H1 (cell line): ENCODE results near the gene FGF21. TPM values are rescaled to one million over a fixed set of nuclear protein-coding genes. Genes with fewer than 3 reads are reported as not detected.
A peak's percentile ranks its signal among the peaks of the same experiment; 100 is the strongest.

Experiments used
- CTCF ChIA-PET: fragments of 300-600 bp; sonication (Branson Sonifier 250); formaldehyde crosslinking; loops from one replicate; lab custom pipeline; 2021; ENCODE audit not compliant: partially characterized antibody; lab: Charles Lee
- POLR2A ChIA-PET: fragments of 300-600 bp; sonication (Branson Sonifier 250); formaldehyde crosslinking; loops from one replicate; lab custom pipeline; 2021; ENCODE audit warnings: inconsistent platforms; ENCODE audit not compliant: partially characterized antibody; lab: Charles Lee
- DNase-seq, 2 experiments: peaks; one replicate each; pipeline versions ENCODE4 v3.0.0 to v3.0.0-alpha.2; 2010 to 2022; ENCODE audit warnings: low spot score in 2 of 2, low read depth in 1 of 2, mixed read lengths in 1 of 2
- FAIRE-seq: peaks from 2 replicates; lab custom pipeline; 2011; peaks lifted over from hg19 to GRCh38; lab: Jason Lieb, UNC
- H2AFZ ChIP-seq: 2 replicates; pipeline ENCODE4 v1.8.1; 2012; ENCODE audit warnings: low read length, inconsistent platforms
- H2AK5ac ChIP-seq: 2 replicates; pipeline ENCODE4 v1.6.1; 2013; ENCODE audit warnings: low read depth, low read length
- H2BK120ac ChIP-seq: replicated peaks from 2 replicates; pipeline ENCODE3; 2013; ENCODE audit warnings: low read depth, low read length, inconsistent platforms
- H2BK12ac ChIP-seq: 2 replicates; pipeline ENCODE4 v1.6.1; 2013; ENCODE audit warnings: low read depth, low read length
- H2BK15ac ChIP-seq: 2 replicates; pipeline ENCODE4 v1.6.1; 2013; ENCODE audit warnings: low read length
- H2BK20ac ChIP-seq: 2 replicates; pipeline ENCODE4 v1.6.1; 2013; ENCODE audit warnings: low read length
- H2BK5ac ChIP-seq: 2 replicates; pipeline ENCODE4 v1.6.1; 2013; ENCODE audit warnings: low read depth, low read length
- H3K14ac ChIP-seq: 2 replicates; pipeline ENCODE4 v1.6.1; 2013; ENCODE audit warnings: inconsistent platforms; ENCODE audit not compliant: insufficient read length
- H3K18ac ChIP-seq: 2 replicates; pipeline ENCODE4 v1.6.1; 2013; ENCODE audit warnings: low read length; ENCODE audit errors: extremely low read depth
- H3K23ac ChIP-seq: 2 replicates; pipeline ENCODE4 v1.6.1; 2013; ENCODE audit warnings: inconsistent platforms; ENCODE audit not compliant: insufficient read length
- H3K23me2 ChIP-seq: 2 replicates; pipeline ENCODE4 v1.6.1; 2013; ENCODE audit warnings: low read depth, low read length
- H3K27ac ChIP-seq: 2 replicates; pipeline ENCODE4 v1.6.1; 2011; ENCODE audit warnings: low read depth, low read length, inconsistent platforms
- H3K27me3 ChIP-seq, 4 experiments: replicated peaks in 1 of 4; 1 replicate in 1 of 4; 2 replicates in 3 of 4; pipeline versions ENCODE4 v1.6.1 to v1.8.1; 2011 to 2013; ENCODE audit warnings: low read length in 3 of 4, mild to moderate bottlenecking in 3 of 4, inconsistent platforms in 2 of 4, mixed read lengths in 2 of 4, moderate library complexity in 1 of 4; ENCODE audit not compliant: control insufficient read depth in 3 of 4, insufficient read depth in 3 of 4; ENCODE audit errors: extremely low read depth in 1 of 4
- H3K36me3 ChIP-seq, 4 experiments: 2 replicates each; pipeline versions ENCODE4 v1.6.1 to v1.8.1; 2011 to 2013; ENCODE audit warnings: mild to moderate bottlenecking in 4 of 4, low read length in 3 of 4, moderate library complexity in 2 of 4, control low read depth in 1 of 4, inconsistent platforms in 1 of 4; ENCODE audit not compliant: insufficient read depth in 4 of 4, control insufficient read depth in 2 of 4
- H3K4ac ChIP-seq: replicated peaks from 2 replicates; pipeline ENCODE3; 2013; ENCODE audit warnings: low read length, low read depth, mixed read lengths, inconsistent platforms; ENCODE audit not compliant: insufficient read length
- H3K4me1 ChIP-seq, 4 experiments: replicated peaks in 1 of 4; 1 replicate in 1 of 4; 2 replicates in 3 of 4; pipeline versions ENCODE4 v1.6.1 to v1.8.1; 2011 to 2013; ENCODE audit warnings: low read length in 3 of 4, inconsistent platforms in 2 of 4, mixed read lengths in 1 of 4; ENCODE audit not compliant: insufficient read depth in 4 of 4, control insufficient read depth in 3 of 4
- H3K4me2 ChIP-seq, 2 experiments: 2 replicates each; pipeline versions ENCODE4 v1.6.1 to v1.8.1; 2011 to 2013; ENCODE audit warnings: low read depth in 2 of 2, low read length in 2 of 2, control low read depth in 1 of 2, inconsistent platforms in 1 of 2, mild to moderate bottlenecking in 1 of 2; ENCODE audit not compliant: insufficient read depth in 1 of 2
- H3K4me3 ChIP-seq, 4 experiments: fragments of 200-600, 300-600 bp in 1 of 4; sonication (generic), shearing (Covaris generic), sonication (Bioruptor Twin) in 1 of 4; 2 replicates each; pipeline versions ENCODE4 v1.5.1 to v1.8.1; 2011 to 2016; ENCODE audit warnings: low read length in 4 of 4, low read depth in 3 of 4, control low read depth in 2 of 4, inconsistent platforms in 2 of 4, mild to moderate bottlenecking in 2 of 4, mixed read lengths in 1 of 4, moderate library complexity in 1 of 4; ENCODE audit not compliant: insufficient read depth in 2 of 4; ENCODE audit errors: extremely low read depth in 1 of 4
- H3K56ac ChIP-seq: replicated peaks from 2 replicates; pipeline ENCODE3; 2013; ENCODE audit warnings: low read depth, mild to moderate bottlenecking, mixed read lengths, low read length, inconsistent platforms; ENCODE audit not compliant: insufficient read length
- H3K79me1 ChIP-seq: 2 replicates; pipeline ENCODE4 v1.6.1; 2013; ENCODE audit warnings: low read depth, low read length, control low read depth
- H3K79me2 ChIP-seq, 2 experiments: 2 replicates each; pipeline versions ENCODE4 v1.6.1 to v1.8.1; 2012 to 2013; ENCODE audit warnings: low read length in 2 of 2, mild to moderate bottlenecking in 2 of 2, inconsistent platforms in 1 of 2; ENCODE audit not compliant: insufficient read depth in 2 of 2, control insufficient read depth in 1 of 2
- H3K9ac ChIP-seq, 4 experiments: replicated peaks in 1 of 4; 1 replicate in 1 of 4; 2 replicates in 3 of 4; pipeline versions ENCODE4 v1.6.1 to v1.8.1; 2011 to 2013; ENCODE audit warnings: low read depth in 3 of 4, low read length in 3 of 4, control low read depth in 2 of 4, mild to moderate bottlenecking in 2 of 4, moderate library complexity in 2 of 4, inconsistent platforms in 1 of 4; ENCODE audit errors: extremely low read depth in 1 of 4
- H3K9me3 ChIP-seq, 2 experiments: 2 replicates each; pipeline versions ENCODE4 v1.6.1 to v1.8.1; 2012 to 2013; ENCODE audit warnings: mild to moderate bottlenecking in 2 of 2, moderate library complexity in 2 of 2, control low read depth in 1 of 2, inconsistent platforms in 1 of 2, low read depth in 1 of 2, low read length in 1 of 2, mixed read lengths in 1 of 2; ENCODE audit not compliant: insufficient read depth in 2 of 2
- H4K20me1 ChIP-seq, 2 experiments: replicated peaks in 1 of 2; 2 replicates each; pipeline versions ENCODE3 to v1.8.1; 2011 to 2013; ENCODE audit warnings: inconsistent platforms in 2 of 2, low read length in 2 of 2, mild to moderate bottlenecking in 1 of 2; ENCODE audit not compliant: insufficient read depth in 2 of 2, control insufficient read depth in 1 of 2
- H4K5ac ChIP-seq: 2 replicates; pipeline ENCODE4 v1.6.1; 2013; ENCODE audit warnings: low read length, low read depth, mixed read lengths, inconsistent platforms; ENCODE audit not compliant: insufficient read length
- H4K8ac ChIP-seq: 2 replicates; pipeline ENCODE4 v1.8.0; 2013; ENCODE audit warnings: mild to moderate bottlenecking, moderate library complexity, low read length, inconsistent platforms; ENCODE audit not compliant: insufficient read depth; ENCODE audit errors: extremely low read depth
- H4K91ac ChIP-seq: replicated peaks from 2 replicates; pipeline ENCODE3; 2013; ENCODE audit warnings: low read length, mixed read lengths, inconsistent platforms; ENCODE audit not compliant: insufficient read length
- SP2 ChIP-seq: IDR thresholded peaks from 2 replicates; pipeline ENCODE4 v1.6.1; 2012; ENCODE audit warnings: mild to moderate bottlenecking, low read length, inconsistent platforms
- WGBS, 2 experiments: shearing (Covaris generic) in 1 of 2; methylation state at CpG; one replicate each; pipeline versions ENCODE4 v1.1.6 to v1.1.7; 2013 to 2015; ENCODE audit warnings: low lambda C conversion rate in 2 of 2, mixed read lengths in 2 of 2, inconsistent platforms in 1 of 2, low coverage in 1 of 2, missing lambda C conversion rate in 1 of 2; ENCODE audit not compliant: insufficient replicate concordance in 2 of 2, insufficient coverage in 1 of 2, insufficient read length in 1 of 2; ENCODE audit errors: extremely low coverage in 1 of 2, missing lambda C conversion rate in 1 of 2; 5-methylcytosine and 5-hydroxymethylcytosine counted together
- polyA plus RNA-seq, 7 experiments: library from polyadenylated mRNA; depleted of rRNA in 3 of 7; stranded (reverse) in 5 of 7; unstranded in 2 of 7; fragments of >200 nt in 5 of 7; fragments of 200-250 nt in 2 of 7; gene quantifications; 1 replicate in 5 of 7; 2 replicates in 1 of 7; 4 replicates in 1 of 7; pipeline versions ENCODE4 v1.2.1 to v1.2.3, GENCODE V29; 2011 to 2013; ENCODE audit warnings: missing spikeins in 2 of 7, mixed read lengths in 2 of 7
- total RNA-seq: library from RNA; stranded (reverse); fragmentation: NEBNext Ultra II Directional; extraction: Animal tissue kit (Norgen Biotek cat#: 25700); gene quantifications from 2 replicates; pipeline ENCODE4 v1.2.1, GENCODE V29; 2021
- TF ChIP-seq, protein P1 (sequence below): IDR thresholded peaks from 2 replicates; pipeline ENCODE4 v1.6.1; 2012; ENCODE audit warnings: inconsistent platforms

FGF21 gene
- total and polyA plus RNA-seq, 2 of the 8 experiments (the other 6 are each of a cell fraction or from before 2014, with no cell fraction given), result 0.48 to 0.80 TPM

DNA sequence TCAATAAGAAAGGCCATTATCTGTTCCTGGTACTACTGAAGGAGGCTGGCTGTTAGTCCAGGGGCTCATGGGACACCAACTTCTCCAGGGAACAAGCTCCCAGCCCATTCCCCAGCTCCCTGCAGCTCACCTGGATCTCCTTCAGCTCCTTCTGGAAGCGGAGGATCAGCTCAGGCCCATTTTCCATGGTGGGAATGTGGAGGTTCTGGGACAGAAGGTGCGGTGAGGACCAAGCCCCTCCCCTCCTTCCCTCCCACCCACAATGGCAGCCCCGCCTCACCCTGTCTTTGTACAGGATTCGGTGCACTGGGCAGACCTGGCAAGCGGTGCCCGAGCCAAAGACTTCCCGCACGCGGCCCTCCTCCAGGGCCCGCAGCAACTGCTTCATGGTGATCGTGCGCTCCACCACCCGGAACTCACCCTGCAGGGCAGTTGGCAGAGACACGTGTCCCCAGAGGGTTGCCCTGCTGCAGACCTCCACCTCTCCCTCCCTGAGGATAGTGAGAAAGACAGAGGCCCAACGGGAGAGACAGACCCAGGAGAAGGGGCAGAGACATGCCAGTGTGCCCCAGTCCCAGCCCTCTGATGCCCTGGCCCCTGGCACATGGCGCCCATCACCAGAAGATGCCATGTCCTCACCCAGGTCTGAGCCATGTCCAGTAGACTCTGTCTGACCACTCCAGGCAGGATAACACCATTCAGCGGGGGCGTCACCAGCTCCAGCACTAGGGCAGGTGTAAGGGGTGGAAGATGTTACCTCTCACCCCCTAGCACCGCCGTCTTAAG is 41.2 kb downstream of the FGF21 start:
- Histone ChIP-seq H3K9me3 (no peaks in the 10 kb centered on the region), H4K8ac (no peak overlapping the region), H3K27me3 (no peaks in the 10 kb centered on the region), H3K36me3 (no peaks in the 10 kb centered on the region), H3K23ac (no peak overlapping the region), H3K4ac (no peak overlapping the region), H4K5ac (no peak overlapping the region), H3K23me2 (no peaks in the 10 kb centered on the region), H3K56ac (no peak overlapping the region), H3K9ac (no peak overlapping the region), H3K27ac (no peak overlapping the region), H4K20me1 (no peaks in the 10 kb centered on the region), H3K79me2 (no peaks in the 10 kb centered on the region), H4K91ac (no peak overlapping the region), H2BK20ac (no peak overlapping the region), H2BK15ac (peak overlapping the region; percentile 81; the same call in 1 of the 2 replicates), H2BK5ac (no peak overlapping the region), H3K4me3 (no peak overlapping the region), H3K4me1 (peaks cover 0 to 16% (median 10%) of the 10 kb centered on the region in 4 experiments; a peak in 6 of 7 replicates), H2BK12ac (peak overlapping the region; percentile 39; the same call in 1 of the 2 replicates), H2AK5ac (peak overlapping the region; percentile 19; the same call in 1 of the 2 replicates), H2AFZ (no peak overlapping the region), H3K4me2 (no peak overlapping the region), H3K79me1 (no peaks in the 10 kb centered on the region), H3K18ac (no peak overlapping the region), H3K14ac (no peak overlapping the region), H2BK120ac (no peak overlapping the region)
- no peak for DNase-seq
- 94% methylated on average over 19 of the region's 20 CpGs; no CpG with 5 or more reads in 1 of the 2 experiments for WGBS, 2 experiments
- POLR2A ChIA-PET, result interaction anchor here (0.8 to 2.8 kb wide), 10 partner anchors 8 to 181 kb away, joined by 3 to 13 read pairs (median 4); partner anchors contain the start of genes BCAT2, CA11, FTL and FUT2
- no peak for FAIRE-seq
- CTCF ChIA-PET, result interaction anchor here (0.5 to 17.5 kb wide), 15 partner anchors 8 to 1197 kb away, joined by 3 to 285 read pairs (median 5); partner anchors contain the start of genes BCAT2 and HSD17B14
- TF ChIP-seq, protein P1, sequence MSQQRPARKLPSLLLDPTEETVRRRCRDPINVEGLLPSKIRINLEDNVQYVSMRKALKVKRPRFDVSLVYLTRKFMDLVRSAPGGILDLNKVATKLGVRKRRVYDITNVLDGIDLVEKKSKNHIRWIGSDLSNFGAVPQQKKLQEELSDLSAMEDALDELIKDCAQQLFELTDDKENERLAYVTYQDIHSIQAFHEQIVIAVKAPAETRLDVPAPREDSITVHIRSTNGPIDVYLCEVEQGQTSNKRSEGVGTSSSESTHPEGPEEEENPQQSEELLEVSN, result no peak
- no peak for TF ChIP-seq SP2
